Myocyte (in vitro differentiated cells): Measurements from ENCODE around the gene SLC1A3. TPM values are rescaled to one million over a fixed set of nuclear protein-coding genes. Genes with fewer than 3 reads are reported as not detected.
A peak's percentile ranks its signal among the peaks of the same experiment; 100 is the strongest.
"Not testable (repeated sequence)": the region's sequence is repeated elsewhere in the genome, so short reads cannot be mapped to it uniquely, and the experiment has no call there.

Experiments used
- DNase-seq: peaks from one replicate; pipeline ENCODE4 v3.0.0-alpha.2; 2012; ENCODE audit warnings: low read depth
- total RNA-seq: library from RNA; depleted of rRNA; stranded (reverse); fragments of >200 nt; gene quantifications from 2 replicates; pipeline ENCODE4 v1.2.3, GENCODE V29; 2014

Gene SLC1A3
- total RNA-seq, 1 donor from 2014 or later: 25.3 TPM

DNA sequence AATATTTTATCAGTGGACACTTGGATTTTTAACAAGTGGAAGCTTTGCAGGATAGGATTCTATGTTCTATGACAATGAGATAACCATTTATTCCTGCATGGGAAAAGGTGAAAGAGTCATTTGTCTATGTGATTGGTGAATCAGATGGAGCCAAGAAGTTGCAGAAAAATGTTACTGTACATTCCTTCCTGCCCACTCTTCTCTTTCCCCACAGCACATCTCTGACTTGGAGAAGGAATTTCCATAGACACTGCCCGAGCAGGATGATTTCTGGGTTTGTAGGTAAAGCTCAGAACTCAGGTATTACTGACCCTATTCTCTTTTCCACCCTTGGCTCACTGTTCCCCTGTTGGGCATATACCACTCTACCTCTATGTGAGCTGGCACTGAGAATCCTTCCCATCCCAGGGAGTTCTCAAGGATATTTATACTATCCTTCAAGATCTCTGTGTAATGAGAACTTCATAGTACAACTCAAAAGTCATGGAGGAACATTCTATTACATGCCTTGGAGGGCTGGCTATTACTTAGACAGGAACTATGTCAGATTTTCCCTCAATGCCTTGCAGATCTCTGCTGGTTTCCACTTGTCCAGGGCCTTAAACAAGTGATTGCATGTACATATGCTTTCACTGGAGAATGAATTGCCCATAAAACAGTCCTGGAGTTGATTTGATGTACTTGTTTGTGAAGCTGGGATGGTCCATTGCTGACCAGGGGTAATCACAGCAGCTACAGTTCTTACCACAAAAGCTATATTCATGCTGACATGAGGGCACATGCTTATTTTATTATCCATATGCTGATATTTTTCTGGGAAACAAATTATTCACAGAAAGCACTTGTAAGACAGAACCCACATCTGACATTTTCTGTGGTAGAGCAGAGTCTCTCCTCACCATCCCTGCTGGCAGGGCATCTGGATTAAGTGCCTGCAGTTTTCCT lies 24.1 kb downstream of the SLC1A3 start:
- no peak for DNase-seq

DNA sequence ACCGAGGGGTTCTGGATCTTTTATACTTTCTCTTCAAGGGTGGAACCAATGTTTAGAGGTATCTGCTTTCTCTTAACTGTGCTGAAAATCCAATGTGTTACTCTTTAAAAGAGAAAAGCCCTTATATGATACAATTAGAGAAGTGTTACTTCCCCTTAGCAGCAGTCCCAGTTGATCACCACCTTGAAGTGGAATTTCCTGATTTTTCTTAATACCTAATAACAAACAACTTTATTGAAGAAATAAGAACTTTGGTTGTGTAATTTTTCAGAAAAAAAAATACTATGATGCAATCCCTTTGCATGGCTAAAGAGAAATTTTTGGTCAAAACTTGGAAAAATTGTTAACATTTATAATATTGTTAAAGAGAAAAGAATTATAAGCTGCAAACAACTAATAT lies 24.7 kb downstream of the SLC1A3 start:
- no peak for DNase-seq

DNA sequence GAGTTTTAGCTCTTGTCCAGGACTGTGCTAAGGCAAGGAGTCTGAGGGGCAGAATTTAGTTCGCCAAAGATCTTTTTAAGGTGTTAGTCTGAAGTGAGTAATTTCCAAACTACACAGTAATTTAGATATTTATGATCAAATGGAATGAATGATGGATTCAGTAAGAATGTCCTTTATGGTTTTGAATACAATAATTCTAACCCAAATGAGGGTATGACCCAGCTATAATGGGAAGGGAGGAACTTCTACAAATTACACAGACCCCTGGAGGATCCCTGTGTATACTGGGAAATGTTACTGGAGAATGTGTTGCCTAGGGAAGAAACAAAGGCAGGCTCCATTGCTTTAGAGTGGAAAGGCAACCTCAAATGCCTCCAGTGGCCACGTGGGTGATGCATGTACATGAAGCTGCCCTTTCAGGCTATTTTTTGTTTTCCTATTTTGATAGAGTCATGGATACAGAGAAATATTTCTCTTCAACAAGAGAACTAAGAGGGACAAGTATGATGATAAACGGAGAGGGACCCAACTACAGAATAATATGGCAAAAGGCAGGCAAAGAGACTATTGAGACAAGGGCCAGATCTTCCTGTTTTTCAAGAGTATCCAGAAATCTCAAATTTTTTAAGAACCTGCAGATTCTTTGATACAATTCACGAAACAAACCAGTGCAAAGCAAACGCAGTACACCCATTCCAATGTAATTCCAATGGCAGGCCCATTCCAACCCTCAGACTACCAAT lies 25.4 kb downstream of the SLC1A3 start:
- DNase-seq: no peak

DNA sequence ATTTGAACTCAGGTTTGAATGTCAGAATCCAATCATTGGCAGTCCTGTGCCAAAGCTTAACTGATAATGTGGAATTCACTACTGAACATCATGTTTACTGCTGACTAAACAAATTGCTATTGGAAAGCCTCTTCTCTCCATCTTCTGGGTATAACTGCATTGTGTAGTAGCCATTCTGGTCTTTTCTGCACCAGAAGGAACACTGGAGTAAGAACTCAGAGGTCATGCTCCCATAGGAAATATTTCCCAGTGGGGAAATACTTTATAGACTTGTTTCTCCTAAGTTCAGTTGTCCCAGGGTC lies 25.9 kb downstream of the SLC1A3 start:
- no peak for DNase-seq

DNA sequence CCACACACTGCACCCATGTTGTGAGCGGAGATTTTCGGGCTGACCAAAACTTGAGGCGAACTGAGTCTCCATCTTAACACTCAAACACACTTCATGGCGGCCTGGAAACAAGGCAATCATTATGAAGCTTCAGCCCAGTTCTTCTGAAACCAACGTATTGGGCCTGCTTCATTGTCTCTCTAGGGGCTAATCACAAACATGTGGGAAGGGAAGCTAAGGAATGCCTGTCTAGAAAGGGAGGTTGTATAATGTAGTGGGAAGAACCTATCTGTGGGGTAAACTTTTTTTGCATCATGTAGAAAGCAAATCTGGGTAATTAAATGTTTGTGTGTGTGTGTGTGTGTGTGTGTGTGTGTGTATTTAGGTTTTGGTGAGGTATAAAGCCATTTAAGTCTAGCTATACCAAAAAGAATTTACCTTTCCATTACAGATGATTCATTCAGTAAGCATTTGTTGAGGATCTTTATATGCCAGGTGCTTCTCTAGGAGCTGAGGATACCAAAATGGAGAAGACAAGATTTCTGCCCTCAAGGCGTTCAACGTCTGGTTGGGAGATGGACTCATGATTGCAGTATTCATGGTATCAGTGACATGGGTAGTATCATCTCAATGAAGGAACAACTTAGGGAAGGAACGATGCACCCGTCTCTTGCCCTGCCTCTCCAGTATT lies 29.4 kb downstream of the SLC1A3 start:
- DNase-seq: no peak

DNA sequence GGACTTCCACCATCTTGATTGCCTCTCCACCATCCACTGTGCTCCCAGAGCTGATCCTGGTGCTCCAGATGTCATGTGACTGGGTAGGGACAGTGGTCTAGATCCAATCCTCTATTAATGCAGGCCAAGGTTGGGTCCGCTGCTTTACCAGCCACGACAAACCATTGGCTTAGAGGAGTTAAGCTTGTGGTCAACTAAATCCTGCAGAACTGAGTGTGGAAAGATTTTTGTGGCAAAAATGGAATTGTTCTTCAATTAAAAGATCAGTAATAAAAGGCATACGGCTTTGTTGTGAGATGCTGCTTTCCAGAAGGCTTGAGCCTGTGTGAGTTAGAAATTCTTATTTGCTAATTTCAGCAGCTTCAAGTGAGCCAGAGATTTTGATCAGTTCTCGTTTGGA lies 30.7 kb downstream of the SLC1A3 start:
- peak; percentile 43 for DNase-seq

DNA sequence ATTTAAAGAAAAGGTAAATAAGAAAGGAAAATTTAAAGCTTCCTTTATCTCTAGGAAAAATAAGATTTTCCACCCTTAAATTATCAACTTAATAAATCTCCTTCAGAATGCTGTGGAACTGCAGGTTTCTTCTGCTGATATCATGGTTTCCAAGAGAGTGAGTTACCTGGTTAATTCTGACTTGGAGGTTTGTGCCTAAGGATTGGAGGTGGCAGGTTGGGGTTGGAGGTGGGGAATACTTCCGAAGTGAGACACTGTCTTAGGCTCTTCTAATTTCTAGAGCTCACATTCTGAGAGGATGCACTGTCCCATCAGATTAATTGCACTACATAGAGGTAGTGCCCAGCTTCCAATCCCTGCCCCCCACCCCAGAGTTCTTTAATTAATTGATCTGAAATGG lies 31.1 kb downstream of the SLC1A3 start:
- DNase-seq: no peak

DNA sequence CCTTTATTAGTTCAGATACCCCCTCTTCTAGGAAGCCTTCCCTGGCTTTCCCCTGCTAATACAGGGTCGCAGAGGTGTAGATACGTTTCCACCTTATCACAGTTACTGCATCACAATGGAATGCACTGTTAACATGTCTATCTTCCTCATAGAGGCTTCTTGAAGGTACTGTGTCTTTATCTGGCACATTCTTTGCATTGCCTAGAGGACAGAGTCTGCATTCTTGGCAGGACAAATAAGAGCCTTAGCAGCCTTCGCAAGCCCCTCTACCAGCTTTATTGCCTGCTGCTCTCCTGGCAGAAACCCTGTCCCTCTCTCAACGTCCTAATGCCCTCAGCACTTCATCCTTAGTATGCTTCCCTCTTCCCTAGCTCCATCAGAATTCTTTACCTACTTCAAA lies 31.6 kb downstream of the SLC1A3 start:
- DNase-seq: no peak

DNA sequence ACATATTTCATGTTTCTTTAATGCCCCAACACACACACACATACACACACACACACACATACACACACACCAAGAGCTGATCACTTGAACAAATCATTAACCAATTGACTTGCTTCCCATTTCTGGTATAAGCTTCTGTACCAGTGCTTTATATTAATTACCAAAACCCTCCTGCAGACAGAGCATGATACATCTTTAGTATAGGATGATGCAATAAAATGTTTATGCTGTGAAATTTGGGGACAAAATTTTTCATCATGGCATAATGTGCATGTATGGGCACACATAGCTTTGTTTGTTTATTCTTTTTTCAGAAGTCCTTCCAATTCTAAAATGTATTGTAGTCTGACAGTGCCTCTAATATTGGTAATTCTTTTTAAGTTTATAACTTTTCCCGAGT lies 34.5 kb downstream of the SLC1A3 start:
- DNase-seq: no peak

DNA sequence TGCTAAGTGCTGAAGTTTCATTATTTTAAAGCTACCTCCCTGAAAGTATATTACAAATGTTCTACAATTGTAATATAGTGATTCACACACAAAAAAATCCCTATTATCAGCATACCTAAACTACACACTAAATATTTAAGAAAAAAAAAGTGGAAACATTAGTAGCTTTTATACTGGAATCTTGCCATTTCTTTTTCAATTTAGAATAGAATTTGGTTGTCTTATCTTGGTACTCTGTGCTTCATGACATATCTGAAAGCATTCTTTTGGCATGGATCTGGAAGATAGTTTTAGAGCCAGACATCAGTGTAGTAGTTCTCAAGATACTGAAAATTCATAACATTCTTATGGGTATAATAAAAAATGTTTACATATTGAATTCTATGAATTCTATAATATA lies 35.0 kb downstream of the SLC1A3 start:
- DNase-seq: no peak

DNA sequence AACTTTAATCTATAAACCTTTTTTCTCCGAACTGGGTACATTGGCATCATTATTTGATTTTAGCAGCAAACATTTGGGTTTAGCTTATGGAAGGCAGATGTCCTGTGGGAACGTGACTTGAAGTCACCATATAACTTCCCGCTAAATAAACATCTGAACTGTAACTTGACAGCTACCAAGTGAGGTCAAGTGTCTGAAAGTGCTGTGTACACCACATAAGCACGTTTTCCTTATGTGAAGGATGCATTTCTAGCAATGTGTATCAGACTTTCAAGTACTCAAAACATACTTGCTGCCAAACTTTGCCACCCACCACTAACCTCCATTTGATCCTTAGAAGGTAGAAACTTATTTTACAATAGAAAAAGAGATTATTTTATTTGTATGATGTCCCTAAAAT lies 35.7 kb downstream of the SLC1A3 start:
- DNase-seq: no peak

DNA sequence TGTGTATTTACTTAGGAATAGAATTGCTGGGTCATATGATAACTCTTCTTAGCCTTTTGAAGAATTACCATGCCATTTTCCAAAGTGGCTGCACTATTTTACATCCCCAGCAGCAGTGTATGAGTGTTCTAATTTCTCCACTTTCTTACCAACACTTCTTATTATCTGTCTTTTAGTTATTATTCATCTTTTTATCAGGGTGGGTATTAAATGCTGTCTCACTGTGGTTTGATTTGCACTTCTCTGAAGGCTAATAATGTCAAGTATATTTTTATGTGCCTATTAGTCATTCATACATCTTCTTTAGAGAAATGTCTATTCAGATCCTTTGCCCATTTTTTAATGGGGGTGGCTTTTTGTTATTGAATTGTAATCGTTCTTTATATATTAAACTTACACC lies 36.8 kb downstream of the SLC1A3 start:
- DNase-seq: no peak

DNA sequence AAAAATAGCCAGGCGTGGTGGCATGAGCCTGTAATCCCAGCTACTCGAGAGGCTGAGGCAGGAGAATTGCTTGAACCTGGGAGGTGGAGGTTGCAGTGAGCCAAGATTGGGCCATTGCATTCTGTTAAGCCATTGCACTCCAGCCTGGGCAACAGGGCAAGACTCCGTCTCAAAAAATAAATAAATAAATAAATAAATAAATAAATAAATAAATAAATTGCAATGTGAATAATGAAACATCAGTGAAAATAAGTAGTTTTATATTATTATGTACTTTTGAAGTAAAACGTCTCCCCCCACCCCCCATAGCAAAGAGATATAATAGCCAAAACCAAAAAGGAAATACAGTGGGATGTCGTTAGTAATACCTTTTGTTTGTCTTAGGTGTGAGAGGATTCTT lies 37.4 kb downstream of the SLC1A3 start:
- DNase-seq: not testable (repeated sequence)

DNA sequence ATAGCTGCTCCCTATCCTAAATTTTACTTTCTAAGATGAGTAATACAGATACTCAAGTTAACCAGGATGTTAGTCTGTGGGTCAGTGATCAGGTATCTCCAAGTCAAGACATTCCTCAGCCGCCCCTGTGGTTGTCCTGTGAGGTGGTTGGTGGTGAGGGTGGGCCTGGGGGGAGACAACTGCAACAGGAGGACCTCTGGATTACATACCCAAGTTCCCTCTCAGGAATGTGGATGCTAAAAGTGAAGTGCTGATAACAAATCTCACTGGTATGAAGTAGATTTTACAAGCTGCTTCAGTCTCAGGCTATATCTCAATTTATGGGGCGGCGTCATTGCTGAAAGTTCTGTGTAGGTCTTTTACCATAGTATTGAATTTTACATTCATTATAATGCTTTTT lies 38.3 kb downstream of the SLC1A3 start:
- DNase-seq: peak; percentile 34

DNA sequence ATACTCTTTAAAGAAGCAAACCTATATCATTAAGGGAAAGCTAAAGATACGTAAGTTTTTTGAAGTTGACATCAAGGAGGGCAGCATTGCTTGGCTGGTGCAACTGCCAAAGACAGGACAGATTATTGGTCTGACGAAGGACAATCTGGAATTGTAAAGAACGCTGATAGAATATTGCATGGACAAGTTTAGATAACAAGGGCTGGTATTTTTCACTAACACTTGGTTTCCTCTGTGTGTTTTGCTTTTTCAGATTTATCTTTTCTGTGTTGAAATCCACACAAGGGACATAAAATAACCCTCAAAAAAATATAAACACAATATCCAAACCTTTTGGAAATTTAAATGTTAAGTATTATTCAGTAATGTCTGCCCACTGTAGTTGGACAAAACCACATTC lies 39.7 kb downstream of the SLC1A3 start:
- DNase-seq: no peak

DNA sequence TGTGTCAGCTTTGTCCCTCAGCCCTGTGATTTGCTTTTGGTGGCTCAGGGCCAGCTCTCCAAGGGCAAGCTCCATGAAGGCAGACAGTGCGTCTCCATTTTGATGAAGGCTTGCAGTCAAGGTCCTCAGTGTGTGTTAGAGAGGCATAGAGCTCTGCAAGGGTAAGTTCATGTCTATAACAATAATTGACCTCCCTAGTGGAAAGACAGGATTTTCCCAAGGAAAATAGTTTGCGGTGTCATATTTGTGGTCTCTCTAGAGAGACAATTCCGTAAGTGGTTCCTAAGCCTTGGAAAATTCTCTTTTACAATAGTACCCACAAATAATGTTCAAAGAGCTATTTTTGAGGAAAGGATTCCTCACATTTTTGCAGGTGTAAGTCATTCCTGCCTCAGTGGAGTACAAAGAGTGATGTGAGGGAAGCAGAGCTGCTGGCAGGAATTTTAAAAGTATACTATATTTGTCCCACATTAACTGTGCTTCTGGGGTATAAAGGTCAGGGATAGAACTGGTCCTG lies 40.2 kb downstream of the SLC1A3 start:
- peak; percentile 62 for DNase-seq

DNA sequence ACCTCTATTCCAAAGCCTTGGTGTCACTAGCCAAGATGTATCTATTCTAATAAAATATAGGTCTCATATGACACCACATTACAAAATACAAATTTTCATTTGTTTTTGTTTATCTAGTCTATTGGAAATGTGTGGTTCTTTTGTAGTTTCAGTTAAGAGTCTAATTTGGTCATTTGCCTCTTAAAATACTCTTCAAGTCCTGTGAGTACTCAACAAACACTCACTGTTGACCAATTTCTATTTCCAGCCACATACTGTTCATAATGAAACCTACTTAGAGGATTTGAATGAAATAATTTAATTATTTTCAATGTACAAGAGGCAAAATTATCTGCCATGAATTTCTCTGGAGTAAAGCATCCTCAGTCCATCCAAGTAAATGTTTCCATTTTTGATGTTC lies 40.6 kb downstream of the SLC1A3 start:
- DNase-seq: no peak

DNA sequence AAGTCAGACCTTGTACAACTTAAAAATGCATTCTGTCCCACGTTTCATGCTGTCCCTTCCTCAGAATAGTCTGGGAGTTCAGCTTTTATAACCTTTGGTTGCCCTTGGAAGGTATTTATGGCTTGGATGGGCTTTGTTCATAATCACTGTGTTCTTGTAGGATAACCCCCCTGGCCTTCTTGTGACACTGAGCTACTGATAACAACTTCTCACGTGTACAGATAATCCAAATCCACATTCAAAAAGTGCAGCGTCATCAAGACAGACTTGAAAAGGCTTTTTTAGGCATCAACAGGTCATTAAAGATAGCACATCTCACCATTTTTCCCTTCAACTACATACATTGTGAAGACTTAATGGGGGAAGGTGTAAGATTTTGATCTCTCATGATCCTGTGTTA lies 42.0 kb downstream of the SLC1A3 start:
- DNase-seq: no peak

DNA sequence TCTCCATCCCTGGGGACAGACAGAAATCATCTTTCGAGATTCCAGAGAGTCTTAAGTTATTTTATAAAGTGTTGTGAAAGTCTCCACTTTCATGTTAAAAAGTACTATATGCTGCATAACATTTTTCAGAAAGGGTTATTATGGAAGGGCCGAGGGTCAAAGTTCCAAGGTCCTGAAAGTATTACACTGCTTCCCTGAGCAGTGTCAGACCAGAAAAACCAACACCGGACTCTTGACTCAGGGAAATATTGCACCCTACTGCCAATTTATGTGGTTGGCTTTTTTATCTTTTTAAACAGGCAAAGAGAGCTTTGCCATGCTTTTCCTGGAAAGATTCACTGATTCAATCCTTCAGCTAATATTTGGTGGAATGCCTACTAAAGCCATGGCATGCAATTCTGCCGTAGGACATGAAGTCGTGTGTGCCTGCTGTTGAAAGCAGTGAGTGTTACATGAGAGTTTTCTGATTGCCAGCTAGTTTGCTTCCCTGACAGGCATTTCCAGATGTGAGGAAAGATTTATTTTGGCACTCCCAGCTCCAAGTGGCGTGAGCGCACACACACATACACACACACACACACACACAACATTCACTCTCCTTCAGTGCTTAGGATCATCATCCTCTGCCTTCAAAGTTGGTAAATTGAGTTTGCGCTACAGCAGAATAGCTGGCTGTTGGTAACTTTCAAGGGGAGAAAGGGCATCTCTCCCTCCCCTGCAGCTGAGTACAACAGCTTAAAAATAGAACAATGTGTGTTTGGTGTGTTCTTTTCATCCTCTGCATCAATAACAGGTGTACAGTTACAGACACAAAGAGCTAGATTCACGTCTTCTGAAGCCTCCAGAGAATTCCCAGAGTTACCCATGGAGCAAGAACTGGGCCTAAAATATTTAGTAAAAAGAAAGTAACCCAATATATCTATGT lies 45.6 kb downstream of the SLC1A3 start:
- peak; percentile 58 for DNase-seq

DNA sequence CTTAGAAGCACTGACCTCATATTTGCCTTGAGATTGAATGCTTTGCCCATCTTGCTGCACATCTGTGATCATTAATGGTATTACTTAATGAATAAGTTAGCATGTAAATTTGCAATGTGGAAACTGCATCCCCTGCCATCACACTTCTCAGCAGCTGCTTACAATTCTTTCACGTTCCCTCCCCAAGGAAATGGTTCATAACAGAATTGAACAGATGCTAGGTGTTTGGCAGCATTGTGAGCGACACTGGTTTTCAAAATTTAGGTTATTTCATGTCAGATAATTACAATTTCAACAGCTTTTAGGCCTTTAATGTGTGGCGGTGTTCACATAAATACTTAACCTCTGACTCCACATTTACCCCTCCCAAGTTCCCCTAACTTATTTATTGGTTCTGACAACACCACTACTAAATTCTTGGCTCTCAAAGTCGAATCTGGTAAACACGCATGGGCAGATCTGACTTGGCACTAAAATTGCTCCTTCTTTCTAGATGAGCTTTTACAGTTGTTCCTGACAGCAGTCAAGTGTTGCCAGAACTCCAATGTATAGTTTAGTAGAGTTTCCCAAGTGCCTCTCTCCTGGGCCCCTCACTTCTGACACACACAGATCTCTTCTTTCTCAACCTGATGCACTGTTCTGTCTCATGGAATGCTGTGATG lies 46.8 kb downstream of the SLC1A3 start:
- peak; percentile 31 for DNase-seq
